ENCODE results near the gene CCDC89.

The CCDC89 gene

DNA sequence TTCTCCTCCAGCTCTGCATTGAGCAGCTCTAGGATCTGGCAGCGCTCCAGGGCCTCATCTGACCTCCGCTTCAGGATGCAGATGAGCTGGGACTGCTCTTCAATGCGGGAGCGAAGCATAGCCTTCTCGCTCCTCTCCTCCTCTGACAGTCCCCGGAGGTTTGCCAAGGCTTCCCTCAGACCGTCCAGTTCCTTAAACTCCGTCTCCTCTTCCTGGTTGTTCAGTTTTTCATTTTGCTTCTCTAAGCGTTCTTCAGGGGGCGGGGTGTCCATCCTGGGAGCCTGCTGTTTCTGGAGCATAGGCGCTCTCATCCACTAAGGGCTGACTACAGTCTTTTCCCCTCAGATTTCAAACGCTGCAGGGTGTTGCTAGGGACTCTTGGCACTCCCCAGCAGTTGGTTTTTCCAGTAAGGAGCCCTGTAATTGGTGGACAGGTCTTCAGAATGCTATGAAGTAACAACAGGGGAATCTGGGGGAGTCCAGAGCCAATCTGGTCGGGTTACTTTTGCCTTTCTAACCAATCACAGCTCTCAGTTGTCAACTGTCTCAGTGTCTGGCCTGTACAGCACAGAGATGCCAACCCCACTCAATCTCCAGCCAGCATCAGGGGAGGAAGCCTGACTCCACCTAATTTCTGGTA, at the start of gene CCDC89:
Gene CCDC89 (minus strand): TSS at position 376 of the 640 bp plus-strand sequence. CDS start 65 bp downstream, at position 311.
- TF ChIP-seq, protein P1, sequence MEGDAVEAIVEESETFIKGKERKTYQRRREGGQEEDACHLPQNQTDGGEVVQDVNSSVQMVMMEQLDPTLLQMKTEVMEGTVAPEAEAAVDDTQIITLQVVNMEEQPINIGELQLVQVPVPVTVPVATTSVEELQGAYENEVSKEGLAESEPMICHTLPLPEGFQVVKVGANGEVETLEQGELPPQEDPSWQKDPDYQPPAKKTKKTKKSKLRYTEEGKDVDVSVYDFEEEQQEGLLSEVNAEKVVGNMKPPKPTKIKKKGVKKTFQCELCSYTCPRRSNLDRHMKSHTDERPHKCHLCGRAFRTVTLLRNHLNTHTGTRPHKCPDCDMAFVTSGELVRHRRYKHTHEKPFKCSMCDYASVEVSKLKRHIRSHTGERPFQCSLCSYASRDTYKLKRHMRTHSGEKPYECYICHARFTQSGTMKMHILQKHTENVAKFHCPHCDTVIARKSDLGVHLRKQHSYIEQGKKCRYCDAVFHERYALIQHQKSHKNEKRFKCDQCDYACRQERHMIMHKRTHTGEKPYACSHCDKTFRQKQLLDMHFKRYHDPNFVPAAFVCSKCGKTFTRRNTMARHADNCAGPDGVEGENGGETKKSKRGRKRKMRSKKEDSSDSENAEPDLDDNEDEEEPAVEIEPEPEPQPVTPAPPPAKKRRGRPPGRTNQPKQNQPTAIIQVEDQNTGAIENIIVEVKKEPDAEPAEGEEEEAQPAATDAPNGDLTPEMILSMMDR (conservative IDR thresholded peaks at IDR 0.05): no peak

DNA sequence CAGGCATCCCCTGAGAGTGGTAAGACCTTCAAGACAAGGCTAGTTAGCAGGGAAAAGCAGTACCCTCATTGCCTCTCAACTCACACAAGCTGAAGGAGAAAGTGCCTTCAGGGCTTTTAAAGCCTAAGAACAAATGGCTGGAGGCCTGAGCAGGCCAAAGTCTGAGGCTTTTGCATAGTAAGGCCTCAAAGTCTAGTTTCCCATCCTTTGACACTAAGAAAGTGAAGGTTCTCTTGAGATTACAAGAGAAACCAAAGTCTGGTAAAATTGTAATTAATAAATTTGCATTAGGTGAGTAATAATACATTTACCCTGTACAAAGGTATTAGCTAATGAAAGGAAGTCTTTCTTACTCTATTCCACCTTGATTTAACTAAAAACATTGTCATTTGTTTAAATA, 47.0 kb upstream of the CCDC89 start:
- H3K27ac ChIP-seq: no peak overlapping the region
- TF ChIP-seq, protein P1 (conservative IDR thresholded peaks at IDR 0.05): no peak

More for the DNA sequence above, at the start of gene CCDC89:
- no peak within 1 kb of the TSS for H3K27ac ChIP-seq

DNA sequence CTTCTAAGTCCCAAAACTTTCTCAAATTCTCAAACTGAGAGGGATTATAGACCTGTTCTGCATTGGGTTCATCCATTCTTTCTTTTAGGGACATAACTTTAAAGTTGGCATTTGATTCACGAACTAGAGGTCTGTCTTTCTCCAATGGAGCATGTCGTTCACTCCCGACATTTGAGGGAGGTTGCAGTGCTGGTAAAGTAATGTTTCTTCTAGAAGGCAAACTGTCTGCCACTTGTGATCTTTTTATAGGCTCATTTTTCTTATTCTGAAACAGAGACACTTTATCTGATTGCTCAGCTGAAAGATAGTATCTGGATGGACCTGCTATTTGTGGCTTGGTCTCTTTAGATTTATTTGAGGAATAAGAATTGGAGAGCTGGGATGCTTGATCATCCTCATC, 40.4 kb upstream of the CCDC89 start:
- TF ChIP-seq, protein P1 (conservative IDR thresholded peaks at IDR 0.05): no peak
- no peak overlapping the region for H3K27ac ChIP-seq

DNA sequence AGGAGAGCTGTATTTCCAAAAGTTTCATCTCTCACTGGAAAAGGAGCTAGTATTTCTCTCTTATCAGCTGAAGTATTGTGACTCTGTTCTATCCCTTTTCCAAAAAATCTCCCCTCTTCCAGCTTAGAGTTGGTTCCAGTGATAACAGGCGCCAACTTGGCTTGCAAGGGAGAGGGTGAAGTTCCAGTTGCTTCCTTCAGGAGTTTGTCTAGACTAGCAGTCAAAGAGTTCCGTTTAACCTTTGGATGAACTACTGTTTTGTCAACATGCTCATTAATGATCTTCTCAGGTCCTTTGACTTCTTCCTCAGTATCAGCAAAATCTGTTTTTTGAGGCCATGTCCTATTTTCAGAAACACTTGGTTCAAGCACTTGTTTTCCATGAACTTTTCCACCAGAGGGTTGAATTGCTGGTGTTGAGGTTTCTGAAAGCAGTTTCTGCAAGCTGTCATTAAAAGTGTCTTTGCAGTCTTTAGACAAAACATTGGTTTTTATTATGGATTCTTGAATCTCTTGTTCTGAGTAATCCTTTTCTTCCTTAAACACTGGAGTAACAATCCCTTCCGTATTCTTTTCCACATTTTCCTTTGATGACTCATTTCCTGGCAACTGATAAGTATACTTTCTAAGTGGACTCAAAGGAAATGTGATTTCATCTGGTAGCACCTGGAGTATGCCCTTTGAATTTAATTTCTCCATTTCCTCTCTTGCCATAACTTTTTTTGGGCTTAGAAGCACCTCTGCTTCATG, 39.7 kb upstream of the CCDC89 start:
- H3K27ac ChIP-seq: no peak overlapping the region
- TF ChIP-seq, protein P1 (conservative IDR thresholded peaks at IDR 0.05): no peak

DNA sequence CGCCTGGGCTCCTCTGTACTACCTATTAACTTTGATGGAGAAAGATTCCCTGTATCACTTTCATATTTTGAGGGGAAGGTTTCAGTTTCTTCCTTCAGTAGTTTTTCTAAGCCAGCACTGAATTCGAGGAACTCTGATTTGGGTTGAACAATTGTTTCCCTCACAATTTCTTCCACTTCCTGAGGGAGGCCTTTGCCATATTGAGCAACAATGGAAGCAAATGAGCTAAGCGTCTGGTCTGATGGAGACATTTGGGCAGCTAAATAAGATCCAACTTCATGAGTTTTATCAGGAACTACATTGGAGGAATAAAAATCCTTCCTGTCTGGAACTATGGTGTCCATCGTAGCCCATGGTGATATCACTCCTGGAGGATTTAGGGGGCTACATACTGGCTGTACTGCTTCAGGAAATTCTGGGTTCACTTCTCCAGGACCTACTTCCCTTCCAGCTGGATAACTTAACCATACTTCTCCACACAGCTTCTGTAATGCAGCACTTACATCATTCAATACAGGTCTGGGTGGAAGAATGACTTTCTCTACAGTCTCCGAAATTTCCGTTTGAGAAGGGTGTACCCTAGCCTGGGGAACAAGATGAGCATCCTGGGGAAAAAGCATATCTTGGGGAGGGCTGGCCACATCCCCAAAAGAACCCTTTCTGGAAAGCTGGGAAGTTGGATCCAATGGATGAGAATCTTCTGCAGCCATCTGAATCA, 38.9 kb upstream of the CCDC89 start:
- TF ChIP-seq, protein P1 (conservative IDR thresholded peaks at IDR 0.05): no peak
- H3K27ac ChIP-seq: no peak overlapping the region

DNA sequence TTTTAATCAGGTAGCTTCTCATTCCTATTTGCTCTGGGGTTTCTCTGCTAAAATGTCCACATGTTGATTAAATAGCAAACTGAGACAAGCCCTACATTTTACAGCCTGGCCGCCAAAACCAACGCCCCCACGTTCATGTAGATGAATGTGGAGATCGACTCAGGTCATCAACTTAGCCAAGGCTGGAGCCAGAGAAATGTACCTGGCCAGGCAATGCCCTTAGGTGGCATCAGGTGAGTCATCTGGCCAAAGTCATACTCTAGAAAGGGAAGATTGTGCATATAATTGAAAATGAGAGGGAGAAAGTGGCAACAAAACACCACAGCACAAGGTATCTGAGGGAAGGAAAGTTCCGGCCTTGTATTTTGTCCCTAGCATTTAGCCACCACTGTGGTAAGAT, 37.1 kb upstream of the CCDC89 start:
- TF ChIP-seq, protein P1 (conservative IDR thresholded peaks at IDR 0.05): no peak
- H3K27ac ChIP-seq: no peak overlapping the region

DNA sequence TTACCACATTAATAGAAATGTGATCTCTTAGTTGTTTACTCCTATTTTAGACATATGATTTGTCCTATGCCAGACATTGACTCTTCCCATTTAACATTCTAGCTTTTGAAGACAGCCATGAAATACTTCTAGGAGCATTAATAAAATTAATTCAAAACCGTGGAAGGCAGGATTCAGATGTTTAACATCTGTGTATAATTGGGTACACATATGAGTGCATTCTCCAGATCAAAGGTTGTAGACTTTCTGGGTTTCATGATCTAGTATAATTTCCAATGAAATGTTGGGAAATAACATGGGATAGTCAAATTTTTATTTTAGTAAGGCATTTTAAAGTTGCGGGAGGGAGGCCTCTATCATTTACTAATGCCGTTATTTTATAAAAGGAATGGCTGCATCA, 35.2 kb upstream of the CCDC89 start:
- TF ChIP-seq, protein P1 (conservative IDR thresholded peaks at IDR 0.05): no peak
- H3K27ac ChIP-seq: no peak overlapping the region
